ENCODE measurements around the gene GALNT14. TPM values are rescaled to one million over a fixed set of nuclear protein-coding genes. Genes with fewer than 3 reads are reported as not detected.

The GALNT14 gene
- total and polyA plus RNA-seq, 8 donors: 1.9 to 9.1 (median 2.8) TPM

DNA sequence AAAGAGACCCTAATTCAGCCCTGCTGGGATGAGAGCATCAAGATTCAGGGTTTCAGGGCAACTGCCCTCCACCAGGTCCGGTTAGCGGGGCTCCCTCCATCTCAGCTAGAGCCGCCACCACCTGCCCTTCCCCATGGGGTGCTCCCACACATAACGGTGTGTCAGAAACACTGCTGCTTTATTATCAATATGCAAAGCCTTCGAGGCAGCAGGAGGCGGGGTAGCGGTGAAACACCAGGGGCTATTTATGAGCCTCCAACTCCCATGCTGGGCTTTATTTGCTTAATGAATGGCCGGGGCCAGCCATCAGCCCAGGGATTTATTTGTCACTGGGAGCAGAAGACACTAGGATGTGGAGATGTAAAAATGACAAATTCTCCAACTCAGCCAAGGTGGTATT is 109.8 kb downstream of the GALNT14 start:
- Histone ChIP-seq H3K9me3 (no peaks in the 10 kb centered on the region), H3K4me1 (no peaks in the 10 kb centered on the region), H3K36me3 (no peaks in the 10 kb centered on the region), H3K27ac (no peak overlapping the region), H3K4me3 (no peak overlapping the region), H3K27me3 (no peaks in the 10 kb centered on the region)
- intact Hi-C loops (cut with DNase I): no loop called here
- no peak for DNase-seq
- no peak for FAIRE-seq
- 43% methylated on average over 8 of the region's 8 CpGs for WGBS, 2 donors
- no peak for ATAC-seq
- TF ChIP-seq, protein P1, sequence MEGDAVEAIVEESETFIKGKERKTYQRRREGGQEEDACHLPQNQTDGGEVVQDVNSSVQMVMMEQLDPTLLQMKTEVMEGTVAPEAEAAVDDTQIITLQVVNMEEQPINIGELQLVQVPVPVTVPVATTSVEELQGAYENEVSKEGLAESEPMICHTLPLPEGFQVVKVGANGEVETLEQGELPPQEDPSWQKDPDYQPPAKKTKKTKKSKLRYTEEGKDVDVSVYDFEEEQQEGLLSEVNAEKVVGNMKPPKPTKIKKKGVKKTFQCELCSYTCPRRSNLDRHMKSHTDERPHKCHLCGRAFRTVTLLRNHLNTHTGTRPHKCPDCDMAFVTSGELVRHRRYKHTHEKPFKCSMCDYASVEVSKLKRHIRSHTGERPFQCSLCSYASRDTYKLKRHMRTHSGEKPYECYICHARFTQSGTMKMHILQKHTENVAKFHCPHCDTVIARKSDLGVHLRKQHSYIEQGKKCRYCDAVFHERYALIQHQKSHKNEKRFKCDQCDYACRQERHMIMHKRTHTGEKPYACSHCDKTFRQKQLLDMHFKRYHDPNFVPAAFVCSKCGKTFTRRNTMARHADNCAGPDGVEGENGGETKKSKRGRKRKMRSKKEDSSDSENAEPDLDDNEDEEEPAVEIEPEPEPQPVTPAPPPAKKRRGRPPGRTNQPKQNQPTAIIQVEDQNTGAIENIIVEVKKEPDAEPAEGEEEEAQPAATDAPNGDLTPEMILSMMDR (IDR thresholded peaks at IDR 0.05): no peak

DNA sequence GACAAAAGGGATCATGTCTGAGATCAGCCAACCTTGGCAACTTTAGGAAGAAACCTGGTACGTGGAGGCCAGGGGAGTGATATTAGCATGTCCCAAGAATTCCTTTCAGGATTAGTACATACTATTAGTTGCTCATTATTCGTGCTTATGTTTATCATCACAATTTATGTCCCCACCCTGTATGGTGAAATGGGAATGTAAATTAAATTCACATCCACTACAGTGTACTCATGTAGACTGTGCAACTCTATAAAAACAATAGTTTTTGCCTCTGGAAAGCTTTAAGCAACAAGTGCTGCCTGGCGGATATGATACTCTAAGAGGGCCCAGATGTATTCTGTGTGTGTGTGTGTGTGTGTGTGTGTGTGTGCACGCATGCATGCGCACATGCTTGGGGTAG is 110.7 kb downstream of the GALNT14 start:
- DNase-seq (no peak), ATAC-seq (no peak), FAIRE-seq (no peak)
- intact Hi-C loops (cut with DNase I): no loop called here
- Histone ChIP-seq H3K27me3 (no peaks in the 10 kb centered on the region), H3K36me3 (no peaks in the 10 kb centered on the region), H3K9me3 (no peaks in the 10 kb centered on the region), H3K27ac (no peak overlapping the region), H3K4me3 (no peak overlapping the region), H3K4me1 (no peaks in the 10 kb centered on the region)
- WGBS, 2 donors: 82 to 87% methylated on average over 5 of the region's 5 CpGs
- TF ChIP-seq, protein P1 (IDR thresholded peaks at IDR 0.05): no peak

DNA sequence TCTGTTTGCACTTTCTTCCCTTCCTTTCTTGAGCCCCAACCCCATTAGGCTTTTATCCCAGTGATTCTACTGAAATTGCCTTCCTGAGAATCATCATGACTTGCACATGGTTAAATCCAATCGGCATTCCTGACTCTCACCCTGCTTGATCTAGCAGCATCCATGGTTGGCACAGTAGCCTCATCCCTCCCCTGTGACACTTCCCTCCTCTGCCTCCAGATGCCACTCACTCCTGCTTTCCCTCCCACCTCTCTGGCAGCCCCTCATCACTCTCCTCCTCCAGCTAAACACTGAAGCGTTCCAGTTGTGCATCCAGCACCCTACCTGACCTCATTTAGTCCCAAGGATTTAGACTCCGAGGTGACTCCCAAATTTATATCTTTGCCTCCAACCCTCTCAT is 114.7 kb downstream of the GALNT14 start:
- WGBS, 2 donors: 69 to 89% methylated on average over 3 of the region's 3 CpGs
- no peaks in the 10 kb centered on the region for H3K9me3 ChIP-seq
- H3K27me3 ChIP-seq: no peaks in the 10 kb centered on the region
- ATAC-seq: no peak
- intact Hi-C loops (cut with DNase I): no loop called here
- no peak for FAIRE-seq
- H3K27ac ChIP-seq: no peak overlapping the region
- no peaks in the 10 kb centered on the region for H3K4me1 ChIP-seq
- DNase-seq: no peak
- TF ChIP-seq, protein P1 (IDR thresholded peaks at IDR 0.05): no peak
- H3K36me3 ChIP-seq: no peaks in the 10 kb centered on the region
- H3K4me3 ChIP-seq: no peak overlapping the region

DNA sequence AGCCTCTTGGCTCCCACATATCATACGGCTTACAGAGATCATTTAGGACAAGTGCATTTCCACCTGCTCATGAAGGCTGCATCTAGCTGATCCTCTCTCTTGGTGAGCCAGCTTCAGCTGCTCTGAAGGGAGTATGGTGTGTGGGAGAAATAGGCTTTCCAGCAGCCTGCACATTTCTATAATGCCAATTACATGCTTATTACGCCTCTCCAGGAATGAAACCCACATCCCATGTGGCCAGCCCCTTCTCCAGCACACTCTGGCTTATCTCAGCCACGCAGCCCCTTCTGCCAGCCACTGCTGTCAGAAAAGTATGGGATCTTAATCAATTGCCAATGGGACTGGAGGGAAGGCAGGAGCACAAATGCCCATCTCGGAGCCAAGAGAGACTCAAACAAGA is 117.5 kb downstream of the GALNT14 start:
- H3K9me3 ChIP-seq: no peaks in the 10 kb centered on the region
- H3K36me3 ChIP-seq: no peaks in the 10 kb centered on the region
- no peaks in the 10 kb centered on the region for H3K27me3 ChIP-seq
- TF ChIP-seq, protein P1 (IDR thresholded peaks at IDR 0.05): no peak
- no peak overlapping the region for H3K27ac ChIP-seq
- FAIRE-seq: no peak
- intact Hi-C loops (cut with DNase I): no loop called here
- H3K4me1 ChIP-seq: no peaks in the 10 kb centered on the region
- H3K4me3 ChIP-seq: no peak overlapping the region
- 83% methylated on average over 4 of the region's 4 CpGs for WGBS, 2 donors
- DNase-seq: no peak
- no peak for ATAC-seq

DNA sequence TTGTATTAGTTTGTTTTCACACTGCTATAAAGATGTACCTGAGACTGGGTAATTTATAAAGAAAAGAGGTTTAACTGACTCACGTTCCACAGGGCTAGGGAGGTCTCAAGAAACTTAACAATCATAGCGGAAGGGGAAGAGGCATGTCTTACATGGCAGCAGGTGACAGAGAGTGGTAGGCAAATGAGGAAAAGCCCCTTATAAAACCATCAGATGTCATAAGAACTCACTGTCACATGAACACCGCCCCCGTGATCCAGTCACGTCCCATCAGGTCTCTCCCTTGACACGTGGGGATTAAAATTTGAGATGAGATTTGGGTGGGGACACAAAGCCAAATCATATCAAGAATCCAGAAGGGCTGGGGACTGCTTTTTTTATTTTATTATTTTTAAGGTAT is 120.0 kb downstream of the GALNT14 start:
- H3K9me3 ChIP-seq: no peaks in the 10 kb centered on the region
- FAIRE-seq (no peak), DNase-seq (no peak), ATAC-seq (no peak)
- H3K4me1 ChIP-seq: no peaks in the 10 kb centered on the region
- H3K36me3 ChIP-seq: no peaks in the 10 kb centered on the region
- intact Hi-C loops (cut with DNase I): no loop called here
- WGBS, 2 donors: 81 to 86% methylated on average over 6 of the region's 6 CpGs
- H3K4me3 ChIP-seq: no peak overlapping the region
- no peaks in the 10 kb centered on the region for H3K27me3 ChIP-seq
- TF ChIP-seq, protein P1 (IDR thresholded peaks at IDR 0.05): no peak
- H3K27ac ChIP-seq: no peak overlapping the region
